Breast epithelium (tissue), 4 donors: ENCODE results near the gene PFDN2. TPM values are rescaled to one million over a fixed set of nuclear protein-coding genes. Genes with fewer than 3 reads are reported as not detected.
A peak's percentile ranks its signal among the peaks of the same experiment; 100 is the strongest.

Source experiments
- DNase-seq, 2 donors: peaks; one replicate each; pipeline ENCODE4 v3.0.0-alpha.2; 2019; ENCODE audit warnings: low spot score in 2 of 2
- H3K27ac ChIP-seq, 2 donors: fragments of 200-600 bp; sonication (generic) in 1 of 2; one replicate each; pipeline ENCODE4 v1.5.1; 2016 to 2019; ENCODE audit warnings: mild to moderate bottlenecking in 1 of 2
- H3K27me3 ChIP-seq, 2 donors: fragments of 200-600 bp; sonication (generic) in 1 of 2; one replicate each; pipeline versions ENCODE4 v1.5.1 to v1.6.0; 2017 to 2019; ENCODE audit warnings: control low read depth in 1 of 2, mild to moderate bottlenecking in 1 of 2
- H3K36me3 ChIP-seq: fragments of 200-600 bp; one replicate; pipeline ENCODE4 v1.5.1; 2019
- H3K4me1 ChIP-seq, 2 donors: fragments of 200-600 bp; sonication (generic); one replicate each; pipeline ENCODE4 v1.5.1; 2016 to 2019; ENCODE audit warnings: control low read depth in 1 of 2
- H3K4me3 ChIP-seq, 3 donors: fragments of 200-600 bp; sonication (generic); 1 replicate in 2 of 3; 2 replicates in 1 of 3; pipeline ENCODE4 v1.5.1; 2016 to 2019; ENCODE audit warnings: mild to moderate bottlenecking in 3 of 3, moderate library complexity in 2 of 3
- H3K9me3 ChIP-seq, 2 donors: fragments of 200-600 bp; sonication (generic) in 1 of 2; one replicate each; pipeline ENCODE4 v1.5.1; 2016 to 2019; ENCODE audit warnings: control low read depth in 1 of 2
- POLR2A ChIP-seq: fragments of 450-650 bp; IDR thresholded peaks from one replicate; pipeline ENCODE4 v1.6.1; 2016; ENCODE audit warnings: antibody characterized with exemption, mild to moderate bottlenecking, moderate library complexity
- POLR2AphosphoS5 ChIP-seq, 3 donors: sonication (generic); formaldehyde crosslinking; IDR thresholded peaks; one replicate each; pipeline ENCODE4 v1.6.1; 2017; ENCODE audit warnings: antibody characterized with exemption in 3 of 3
- intact Hi-C: fragments of 100-400 bp; cut with DNase I; formaldehyde crosslinking; loops from one replicate; pipeline ENCODE4 v1.15.1; 2023; ENCODE audit warnings: low total_unique reads
- total RNA-seq, 3 donors: library from RNA; depleted of rRNA; stranded (reverse); fragments of >200 nt; gene quantifications; one replicate each; pipeline ENCODE4 v1.1.0, GENCODE V29; 2016
- TF ChIP-seq, protein P1 (sequence below), 3 donors: fragments of 450-650 bp; IDR thresholded peaks; one replicate each; pipeline ENCODE4 v1.5.1; 2016 to 2017; ENCODE audit warnings: antibody characterized with exemption in 3 of 3, mild to moderate bottlenecking in 3 of 3, moderate library complexity in 3 of 3

Gene PFDN2
- total RNA-seq, 3 donors from 2014 or later, result 32.5 to 50.1 (median 37.0) TPM

GRCh38 chr1:161130266-161130665 lies 12.4 kb upstream of the PFDN2 start:
- Histone ChIP-seq H3K4me1 (peaks cover 0 to 15% of the 10 kb centered on the region in 2 donors), H3K27ac (no peak overlapping the region), H3K27me3 (no peaks in the 10 kb centered on the region), H3K4me3 (peak overlapping the region in 1 of 3 donors; percentile 4), H3K9me3 (no peaks in the 10 kb centered on the region), H3K36me3 (no peaks in the 10 kb centered on the region)
- intact Hi-C loops, result no loop called here
- no peak for DNase-seq
- TF ChIP-seq POLR2AphosphoS5 (IDR thresholded peaks at IDR 0.05), result no peak
- no peak for TF ChIP-seq POLR2A
- TF ChIP-seq, protein P1, sequence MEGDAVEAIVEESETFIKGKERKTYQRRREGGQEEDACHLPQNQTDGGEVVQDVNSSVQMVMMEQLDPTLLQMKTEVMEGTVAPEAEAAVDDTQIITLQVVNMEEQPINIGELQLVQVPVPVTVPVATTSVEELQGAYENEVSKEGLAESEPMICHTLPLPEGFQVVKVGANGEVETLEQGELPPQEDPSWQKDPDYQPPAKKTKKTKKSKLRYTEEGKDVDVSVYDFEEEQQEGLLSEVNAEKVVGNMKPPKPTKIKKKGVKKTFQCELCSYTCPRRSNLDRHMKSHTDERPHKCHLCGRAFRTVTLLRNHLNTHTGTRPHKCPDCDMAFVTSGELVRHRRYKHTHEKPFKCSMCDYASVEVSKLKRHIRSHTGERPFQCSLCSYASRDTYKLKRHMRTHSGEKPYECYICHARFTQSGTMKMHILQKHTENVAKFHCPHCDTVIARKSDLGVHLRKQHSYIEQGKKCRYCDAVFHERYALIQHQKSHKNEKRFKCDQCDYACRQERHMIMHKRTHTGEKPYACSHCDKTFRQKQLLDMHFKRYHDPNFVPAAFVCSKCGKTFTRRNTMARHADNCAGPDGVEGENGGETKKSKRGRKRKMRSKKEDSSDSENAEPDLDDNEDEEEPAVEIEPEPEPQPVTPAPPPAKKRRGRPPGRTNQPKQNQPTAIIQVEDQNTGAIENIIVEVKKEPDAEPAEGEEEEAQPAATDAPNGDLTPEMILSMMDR (IDR thresholded peaks at IDR 0.05), result no peak

DNA sequence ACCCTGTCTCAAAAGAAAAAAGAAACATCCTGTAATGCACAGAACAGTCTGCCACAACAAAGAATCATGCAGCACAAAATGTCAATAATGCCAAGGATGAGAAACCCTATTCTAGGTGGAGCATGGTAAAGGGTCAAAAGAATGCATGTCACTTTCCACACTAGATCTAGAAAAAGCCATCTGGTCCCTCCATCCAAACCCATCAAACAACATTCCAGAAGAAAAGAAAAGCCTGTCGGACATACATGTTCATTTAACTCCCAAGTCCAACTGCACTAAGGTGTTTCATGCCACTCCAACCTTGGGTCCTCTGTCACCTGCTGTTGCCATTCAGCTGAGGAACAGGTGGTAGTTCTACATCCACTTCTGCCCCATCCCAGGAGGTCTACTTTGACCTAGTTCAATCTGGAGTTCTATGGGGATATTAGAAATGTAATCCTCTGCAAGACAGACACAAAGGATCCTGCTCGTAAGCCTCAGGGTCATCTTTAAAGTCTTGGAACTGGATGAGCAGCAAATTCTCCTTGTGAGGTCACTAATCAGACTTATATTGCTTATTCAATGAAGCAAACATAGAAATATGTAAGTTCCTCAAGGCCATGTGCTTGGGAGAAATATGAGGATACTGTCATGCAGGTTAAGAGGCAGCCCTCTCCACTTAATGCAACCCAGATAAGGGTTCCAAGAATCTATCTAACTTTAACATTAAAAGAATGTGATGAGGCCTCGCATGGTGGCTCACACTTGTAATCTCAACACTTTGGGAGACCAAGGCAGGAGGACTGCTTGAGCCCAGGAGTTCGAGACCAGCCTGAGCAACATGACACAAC lies 11.0 kb upstream of the PFDN2 start:
- TF ChIP-seq, protein P1 (IDR thresholded peaks at IDR 0.05), result no peak
- TF ChIP-seq POLR2A, result no peak
- no peak for TF ChIP-seq POLR2AphosphoS5 (IDR thresholded peaks at IDR 0.05)
- Histone ChIP-seq H3K36me3 (no peaks in the 10 kb centered on the region), H3K4me3 (no peak overlapping the region), H3K27me3 (no peaks in the 10 kb centered on the region), H3K4me1 (peaks cover 0 to 11% of the 10 kb centered on the region in 2 donors), H3K9me3 (no peaks in the 10 kb centered on the region), H3K27ac (no peak overlapping the region)
- no peak for DNase-seq
- intact Hi-C loops, result no loop called here

- intact Hi-C loops, result no loop called here
- H3K27ac ChIP-seq, result no peak overlapping the region
- H3K27me3 ChIP-seq, result no peaks in the 10 kb centered on the region
- H3K36me3 ChIP-seq, result peaks cover under 1% of the 10 kb centered on the region
- no peak overlapping the region for H3K4me3 ChIP-seq
- no peaks in the 10 kb centered on the region for H3K9me3 ChIP-seq
- H3K4me1 ChIP-seq, result peaks cover 0 to 9% of the 10 kb centered on the region in 2 donors
- TF ChIP-seq, protein P1 (IDR thresholded peaks at IDR 0.05), result no peak
- TF ChIP-seq POLR2AphosphoS5 (IDR thresholded peaks at IDR 0.05), result no peak
- TF ChIP-seq POLR2A, result no peak
- no peak for DNase-seq
These were observed 9.8 kb upstream of the PFDN2 start for GRCh38 chr1:161127649-161128048.

DNA sequence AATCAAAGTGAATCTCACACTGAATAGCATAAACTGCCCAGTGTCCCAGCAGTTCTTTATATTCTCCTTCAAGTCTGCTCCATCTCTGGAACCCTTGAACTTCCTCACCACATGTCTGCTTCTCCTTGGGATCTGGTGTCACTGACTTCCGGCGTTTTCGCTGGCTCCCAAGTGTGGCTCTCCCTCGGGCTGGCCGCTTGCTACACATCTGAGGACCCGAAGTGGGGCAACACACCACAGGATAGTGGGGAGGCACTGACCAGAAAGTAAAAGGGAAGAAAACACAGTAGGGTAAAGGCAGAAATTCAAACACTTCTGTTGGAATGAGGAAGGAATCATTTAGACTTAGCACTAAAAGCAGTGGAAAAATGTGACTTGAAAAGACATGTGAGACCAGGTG lies 5.1 kb upstream of the PFDN2 start:
- no peak for DNase-seq
- intact Hi-C loops, result no loop called here
- TF ChIP-seq, protein P1 (IDR thresholded peaks at IDR 0.05), result no peak
- no peak for TF ChIP-seq POLR2A
- no peak for TF ChIP-seq POLR2AphosphoS5 (IDR thresholded peaks at IDR 0.05)
- H3K27ac ChIP-seq, result no peak overlapping the region
- no peaks in the 10 kb centered on the region for H3K27me3 ChIP-seq
- H3K4me3 ChIP-seq, result no peak overlapping the region
- H3K36me3 ChIP-seq, result peaks cover 4% of the 10 kb centered on the region
- peaks cover 8 to 17% of the 10 kb centered on the region in 2 donors for H3K4me1 ChIP-seq
- no peaks in the 10 kb centered on the region for H3K9me3 ChIP-seq

DNA sequence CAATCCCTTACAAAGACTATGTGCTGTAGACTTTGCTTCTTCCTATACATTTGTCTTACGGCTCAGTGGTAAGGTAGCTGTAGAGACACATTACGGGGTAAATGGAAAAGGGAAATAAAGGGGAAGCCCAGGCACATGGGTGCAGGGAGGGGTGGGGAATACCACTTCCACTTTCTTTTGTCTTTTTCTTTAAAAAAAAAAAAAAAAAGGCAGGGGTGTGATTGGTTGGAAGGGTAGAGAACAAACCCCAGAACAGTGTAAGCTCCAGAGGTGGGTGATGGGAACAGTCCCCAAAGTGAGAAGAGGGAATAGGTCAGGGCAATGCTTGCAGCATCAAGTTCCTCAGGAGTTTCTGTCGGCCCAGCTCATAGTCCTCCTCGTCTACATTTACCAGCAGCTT lies 4.0 kb upstream of the PFDN2 start:
- intact Hi-C loops, result no loop called here
- TF ChIP-seq, protein P1 (IDR thresholded peaks at IDR 0.05), result no peak
- no peak for TF ChIP-seq POLR2A
- TF ChIP-seq POLR2AphosphoS5 (IDR thresholded peaks at IDR 0.05), result no peak
- H3K4me3 ChIP-seq, result no peak overlapping the region
- peaks cover 4% of the 10 kb centered on the region for H3K36me3 ChIP-seq
- H3K4me1 ChIP-seq, result peaks cover 8 to 21% of the 10 kb centered on the region in 2 donors
- no peaks in the 10 kb centered on the region for H3K27me3 ChIP-seq
- no peaks in the 10 kb centered on the region for H3K9me3 ChIP-seq
- H3K27ac ChIP-seq, result no peak overlapping the region
- DNase-seq, result no peak
